ENCODE results near the gene KCNJ4.

KCNJ4 gene

GRCh38 chr22:38469306-38469781, 14.3 kb upstream of the KCNJ4 start:
- Histone ChIP-seq H3K36me3 (ENCODE audit: insufficient read depth, low read length) (no peaks in the 10 kb centered on the region), H3K4me3 (ENCODE audit: low read length) (no peak overlapping the region), H3K4me1 (ENCODE audit: insufficient read depth, low read length) (no peaks in the 10 kb centered on the region), H3K9me3 (ENCODE audit: insufficient read depth, low read depth, low read length) (no peaks in the 10 kb centered on the region), H3K9ac (ENCODE audit: low read depth, low read length) (no peak overlapping the region), H3K27me3 (ENCODE audit: insufficient read depth, low read length) (peaks cover 34% of the 10 kb centered on the region), H3K27ac (ENCODE audit: low read depth, low read length) (no peak overlapping the region)
- WGBS: 92% methylated on average over 6 of the region's 6 CpGs

GRCh38 chr22:38468443-38469305, 13.7 kb upstream of the KCNJ4 start:
- Histone ChIP-seq H3K9ac (ENCODE audit: low read depth, low read length) (peak overlapping the region; percentile 68), H3K27me3 (ENCODE audit: insufficient read depth, low read length) (peaks cover 40% of the 10 kb centered on the region), H3K36me3 (ENCODE audit: insufficient read depth, low read length) (no peaks in the 10 kb centered on the region), H3K9me3 (ENCODE audit: insufficient read depth, low read depth, low read length) (no peaks in the 10 kb centered on the region), H3K4me3 (ENCODE audit: low read length) (peak overlapping the region; percentile 64), H3K4me1 (ENCODE audit: insufficient read depth, low read length) (peaks cover 6% of the 10 kb centered on the region), H3K27ac (ENCODE audit: low read depth, low read length) (no peak overlapping the region)
- 72% methylated on average over 28 of the region's 28 CpGs for WGBS

GRCh38 chr22:38467904-38468442, 13.0 kb upstream of the KCNJ4 start, which contains the start of gene KDELR3:
Gene KDELR3, plus strand, starts transcription at chr22:38468096. Its CDS starts 138 bp downstream, at chr22:38468234.
- 2% methylated on average over 53 of the region's 53 CpGs for WGBS
- Histone ChIP-seq H3K9me3 (ENCODE audit: insufficient read depth, low read depth, low read length) (no peaks in the 10 kb centered on the region), H3K4me3 (ENCODE audit: low read length) (peak within 1 kb of the TSS; percentile 64), H3K36me3 (ENCODE audit: insufficient read depth, low read length) (no peaks in the 10 kb centered on the region), H3K4me1 (ENCODE audit: insufficient read depth, low read length) (peaks cover 9% of the 10 kb centered on the region), H3K27me3 (ENCODE audit: insufficient read depth, low read length) (peaks cover 47% of the 10 kb centered on the region), H3K27ac (ENCODE audit: low read depth, low read length) (no peak within 1 kb of the TSS), H3K9ac (ENCODE audit: low read depth, low read length) (peak within 1 kb of the TSS; percentile 68)

- WGBS: 15% methylated on average over 20 of the region's 20 CpGs
- Histone ChIP-seq H3K27ac (ENCODE audit: low read depth, low read length) (no peak overlapping the region), H3K9ac (ENCODE audit: low read depth, low read length) (peak overlapping the region; percentile 68; the same call in 1 of the 2 replicates)
Measured at GRCh38 chr22:38467438-38467903, 12.5 kb upstream of the KCNJ4 start.

GRCh38 chr22:38465673-38466490, 10.9 kb upstream of the KCNJ4 start:
- H3K27me3 ChIP-seq (ENCODE audit: insufficient read depth, low read length): peaks cover 63% of the 10 kb centered on the region
- no peak overlapping the region for H3K4me3 ChIP-seq (ENCODE audit: low read length)
- H3K4me1 ChIP-seq (ENCODE audit: insufficient read depth, low read length): peaks cover 9% of the 10 kb centered on the region
- WGBS: 75% methylated on average over 26 of the region's 26 CpGs
- H3K27ac ChIP-seq (ENCODE audit: low read depth, low read length): no peak overlapping the region
- H3K36me3 ChIP-seq (ENCODE audit: insufficient read depth, low read length): no peaks in the 10 kb centered on the region
- no peaks in the 10 kb centered on the region for H3K9me3 ChIP-seq (ENCODE audit: insufficient read depth, low read depth, low read length)
- H3K9ac ChIP-seq (ENCODE audit: low read depth, low read length): no peak overlapping the region

More at GRCh38 chr22:38467438-38467903, 12.5 kb upstream of the KCNJ4 start:
- H3K36me3 ChIP-seq (ENCODE audit: insufficient read depth, low read length): no peaks in the 10 kb centered on the region
- peak overlapping the region; percentile 64 for H3K4me3 ChIP-seq (ENCODE audit: low read length)
- H3K27me3 ChIP-seq (ENCODE audit: insufficient read depth, low read length): peaks cover 49% of the 10 kb centered on the region
- no peaks in the 10 kb centered on the region for H3K9me3 ChIP-seq (ENCODE audit: insufficient read depth, low read depth, low read length)
- H3K4me1 ChIP-seq (ENCODE audit: insufficient read depth, low read length): peaks cover 9% of the 10 kb centered on the region

- 95% methylated on average over 8 of the region's 10 CpGs for WGBS
- Histone ChIP-seq H3K27me3 (ENCODE audit: insufficient read depth, low read length) (peaks cover 71% of the 10 kb centered on the region), H3K27ac (ENCODE audit: low read depth, low read length) (no peak overlapping the region), H3K36me3 (ENCODE audit: insufficient read depth, low read length) (no peaks in the 10 kb centered on the region), H3K4me1 (ENCODE audit: insufficient read depth, low read length) (peaks cover 9% of the 10 kb centered on the region), H3K9me3 (ENCODE audit: insufficient read depth, low read depth, low read length) (no peaks in the 10 kb centered on the region), H3K4me3 (ENCODE audit: low read length) (no peak overlapping the region), H3K9ac (ENCODE audit: low read depth, low read length) (no peak overlapping the region)
Measured at GRCh38 chr22:38464992-38465672, 10.1 kb upstream of the KCNJ4 start.

GRCh38 chr22:38462960-38463784, 8.2 kb upstream of the KCNJ4 start:
- H3K9ac ChIP-seq (ENCODE audit: low read depth, low read length): no peak overlapping the region
- H3K27ac ChIP-seq (ENCODE audit: low read depth, low read length): no peak overlapping the region
- H3K27me3 ChIP-seq (ENCODE audit: insufficient read depth, low read length): peaks cover 78% of the 10 kb centered on the region
- peak overlapping the region; percentile 31 for H3K4me3 ChIP-seq (ENCODE audit: low read length)
- WGBS: 23% methylated on average over 27 of the region's 28 CpGs
- H3K36me3 ChIP-seq (ENCODE audit: insufficient read depth, low read length): no peaks in the 10 kb centered on the region
- H3K4me1 ChIP-seq (ENCODE audit: insufficient read depth, low read length): peaks cover 9% of the 10 kb centered on the region
- no peaks in the 10 kb centered on the region for H3K9me3 ChIP-seq (ENCODE audit: insufficient read depth, low read depth, low read length)

- no peaks in the 10 kb centered on the region for H3K9me3 ChIP-seq (ENCODE audit: insufficient read depth, low read depth, low read length)
- H3K27me3 ChIP-seq (ENCODE audit: insufficient read depth, low read length): peaks cover 72% of the 10 kb centered on the region
- no peak overlapping the region for H3K27ac ChIP-seq (ENCODE audit: low read depth, low read length)
- 16% methylated on average over 51 of the region's 51 CpGs for WGBS
- no peak overlapping the region for H3K9ac ChIP-seq (ENCODE audit: low read depth, low read length)
- H3K36me3 ChIP-seq (ENCODE audit: insufficient read depth, low read length): no peaks in the 10 kb centered on the region
- H3K4me1 ChIP-seq (ENCODE audit: insufficient read depth, low read length): peaks cover 9% of the 10 kb centered on the region
- H3K4me3 ChIP-seq (ENCODE audit: low read length): peak overlapping the region; percentile 35
Measured at GRCh38 chr22:38461414-38462081, 6.5 kb upstream of the KCNJ4 start.

GRCh38 chr22:38461057-38461413, 6.0 kb upstream of the KCNJ4 start:
- peaks cover 9% of the 10 kb centered on the region for H3K4me1 ChIP-seq (ENCODE audit: insufficient read depth, low read length)
- H3K4me3 ChIP-seq (ENCODE audit: low read length): peak overlapping the region; percentile 35
- no peaks in the 10 kb centered on the region for H3K9me3 ChIP-seq (ENCODE audit: insufficient read depth, low read depth, low read length)
- no peak overlapping the region for H3K9ac ChIP-seq (ENCODE audit: low read depth, low read length)
- peaks cover 74% of the 10 kb centered on the region for H3K27me3 ChIP-seq (ENCODE audit: insufficient read depth, low read length)
- 62% methylated on average over 9 of the region's 9 CpGs for WGBS
- no peak overlapping the region for H3K27ac ChIP-seq (ENCODE audit: low read depth, low read length)
- no peaks in the 10 kb centered on the region for H3K36me3 ChIP-seq (ENCODE audit: insufficient read depth, low read length)
